Neural progenitor cell (in vitro differentiated cells): Measurements from ENCODE around the gene ARHGEF38.

Experiments used
- EZH2phosphoT487 ChIP-seq: fragments of 200-600 bp; sonication (generic); IDR thresholded peaks from 2 replicates; pipeline ENCODE4 v1.6.1; 2017; ENCODE audit warnings: antibody characterized with exemption
- TF ChIP-seq, protein P1 (sequence below): fragments of 200-600 bp; sonication (generic); IDR thresholded peaks from 2 replicates; pipeline ENCODE4 v1.5.1; 2017; ENCODE audit warnings: antibody characterized with exemption, mild to moderate bottlenecking

DNA sequence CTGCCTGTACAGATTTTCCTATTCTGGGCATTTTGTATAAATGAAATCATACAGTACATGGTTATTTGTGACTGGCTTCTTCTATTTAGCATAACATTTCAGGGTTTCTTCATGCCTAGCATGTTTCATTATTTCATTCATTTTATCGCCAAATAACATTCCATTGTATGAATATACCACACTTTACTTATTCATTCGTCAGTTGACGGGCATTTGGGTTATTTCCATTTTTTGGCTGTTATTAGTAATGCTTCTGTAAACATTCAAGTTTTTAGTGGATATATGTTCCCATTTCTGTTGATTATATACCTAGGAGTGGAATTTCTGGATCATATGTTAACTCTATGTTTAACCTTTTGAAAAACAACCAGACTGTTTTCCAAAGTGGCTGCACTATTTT, 108.6 kb downstream of the ARHGEF38 start:
- TF ChIP-seq EZH2phosphoT487: no peak
- TF ChIP-seq, protein P1, sequence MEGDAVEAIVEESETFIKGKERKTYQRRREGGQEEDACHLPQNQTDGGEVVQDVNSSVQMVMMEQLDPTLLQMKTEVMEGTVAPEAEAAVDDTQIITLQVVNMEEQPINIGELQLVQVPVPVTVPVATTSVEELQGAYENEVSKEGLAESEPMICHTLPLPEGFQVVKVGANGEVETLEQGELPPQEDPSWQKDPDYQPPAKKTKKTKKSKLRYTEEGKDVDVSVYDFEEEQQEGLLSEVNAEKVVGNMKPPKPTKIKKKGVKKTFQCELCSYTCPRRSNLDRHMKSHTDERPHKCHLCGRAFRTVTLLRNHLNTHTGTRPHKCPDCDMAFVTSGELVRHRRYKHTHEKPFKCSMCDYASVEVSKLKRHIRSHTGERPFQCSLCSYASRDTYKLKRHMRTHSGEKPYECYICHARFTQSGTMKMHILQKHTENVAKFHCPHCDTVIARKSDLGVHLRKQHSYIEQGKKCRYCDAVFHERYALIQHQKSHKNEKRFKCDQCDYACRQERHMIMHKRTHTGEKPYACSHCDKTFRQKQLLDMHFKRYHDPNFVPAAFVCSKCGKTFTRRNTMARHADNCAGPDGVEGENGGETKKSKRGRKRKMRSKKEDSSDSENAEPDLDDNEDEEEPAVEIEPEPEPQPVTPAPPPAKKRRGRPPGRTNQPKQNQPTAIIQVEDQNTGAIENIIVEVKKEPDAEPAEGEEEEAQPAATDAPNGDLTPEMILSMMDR: no peak
